SK-N-SH treated with all-trans-retinoic acid at 6 μM for 48 hours (cell line): Measurements from ENCODE around the gene BPIFA2.
"Not testable (repeated sequence)": the region's sequence is repeated elsewhere in the genome, so short reads cannot be mapped to it uniquely, and the experiment has no call there.

Experiments
- ATAC-seq: fragments of 200-7000 bp; cut with Tn5 transposase; 3 replicates; pipeline ENCODE4 v1.9.1; 2020; ENCODE audit warnings: mild to moderate bottlenecking, moderate library complexity
- ARNTL ChIP-seq: fragments of 450-650 bp; formaldehyde crosslinking; IDR thresholded peaks from 2 replicates; pipeline ENCODE4 v1.5.0; 2020; ENCODE audit warnings: low read depth, mild to moderate bottlenecking, moderate library complexity, borderline replicate concordance
- BACH2 ChIP-seq: fragments of 250-450 bp; sonication (Bioruptor Pico); IDR thresholded peaks from 2 replicates; pipeline ENCODE4 v1.9.0; 2021; ENCODE audit warnings: mild to moderate bottlenecking, borderline replicate concordance
- CSDC2 ChIP-seq: fragments of 250-450 bp; sonication (Bioruptor Pico); IDR thresholded peaks from 2 replicates; pipeline ENCODE4 v1.5.0; 2020; ENCODE audit warnings: mild to moderate bottlenecking, moderate library complexity
- ESRRG ChIP-seq: fragments of 250-450 bp; sonication (Bioruptor Pico); IDR thresholded peaks from 2 replicates; pipeline ENCODE4 v1.6.1; 2021; ENCODE audit warnings: mild to moderate bottlenecking
- GLIS3 ChIP-seq: fragments of 250-450 bp; sonication (Bioruptor Pico); IDR thresholded peaks from 2 replicates; pipeline ENCODE4 v1.5.0; 2020; ENCODE audit warnings: mild to moderate bottlenecking, moderate library complexity
- ISL1 ChIP-seq: fragments of 250-450 bp; sonication (Bioruptor Pico); IDR thresholded peaks from 2 replicates; pipeline ENCODE4 v2.1.2; 2022; ENCODE audit warnings: mild to moderate bottlenecking, moderate library complexity
- PPARA ChIP-seq: fragments of 250-450 bp; sonication (Bioruptor Pico); IDR thresholded peaks from 2 replicates; pipeline ENCODE4 v1.5.0; 2020; ENCODE audit warnings: mild to moderate bottlenecking, borderline replicate concordance
- RARB ChIP-seq: fragments of 250-450 bp; sonication (Bioruptor Pico); IDR thresholded peaks from 2 replicates; pipeline ENCODE4 v1.8.0; 2021; ENCODE audit warnings: mild to moderate bottlenecking, moderate library complexity
- SNAI2 ChIP-seq: fragments of 250-450 bp; sonication (Bioruptor Pico); IDR thresholded peaks from 2 replicates; pipeline ENCODE4 v1.5.0; 2020; ENCODE audit warnings: mild to moderate bottlenecking, moderate library complexity
- TOX ChIP-seq: fragments of 250-450 bp; sonication (Bioruptor Pico); IDR thresholded peaks from 2 replicates; pipeline ENCODE4 v1.8.0; 2021; ENCODE audit warnings: mild to moderate bottlenecking, moderate library complexity, borderline replicate concordance
- TSHZ2 ChIP-seq: fragments of 250-450 bp; sonication (Bioruptor Pico); IDR thresholded peaks from 2 replicates; pipeline ENCODE4 v1.5.0; 2020; ENCODE audit warnings: mild to moderate bottlenecking, moderate library complexity
- ZC3H10 ChIP-seq: fragments of 250-450 bp; sonication (Bioruptor Pico); IDR thresholded peaks from 2 replicates; pipeline ENCODE4 v1.5.1; 2021; ENCODE audit warnings: mild to moderate bottlenecking, moderate library complexity
- ZFP3 ChIP-seq: fragments of 250-450 bp; sonication (Bioruptor Pico); IDR thresholded peaks from 2 replicates; pipeline ENCODE4 v1.5.0; 2020; ENCODE audit warnings: mild to moderate bottlenecking, moderate library complexity
- ZFP30 ChIP-seq: fragments of 450-650 bp; formaldehyde crosslinking; IDR thresholded peaks from 2 replicates; pipeline ENCODE4 v1.5.0; 2022; ENCODE audit warnings: mild to moderate bottlenecking, moderate library complexity
- ZNF565 ChIP-seq: fragments of 450-650 bp; formaldehyde crosslinking; conservative IDR thresholded peaks from 2 replicates; pipeline ENCODE4 v1.5.0; 2020; ENCODE audit warnings: low read depth, mild to moderate bottlenecking, moderate library complexity
- ZNF70 ChIP-seq: fragments of 450-650 bp; formaldehyde crosslinking; IDR thresholded peaks from 2 replicates; pipeline ENCODE4 v1.5.0; 2020; ENCODE audit warnings: mild to moderate bottlenecking, moderate library complexity
- TF ChIP-seq, protein P1 (sequence below): fragments of 250-450 bp; sonication (Bioruptor Pico); IDR thresholded peaks from 2 replicates; pipeline ENCODE4 v1.5.1; 2021; ENCODE audit warnings: mild to moderate bottlenecking, moderate library complexity
- TF ChIP-seq, protein P2 (sequence below): fragments of 250-450 bp; sonication (Bioruptor Pico); IDR thresholded peaks from 2 replicates; pipeline ENCODE4 v1.5.1; 2020; ENCODE audit warnings: low read depth, mild to moderate bottlenecking, moderate library complexity

Gene BPIFA2

DNA sequence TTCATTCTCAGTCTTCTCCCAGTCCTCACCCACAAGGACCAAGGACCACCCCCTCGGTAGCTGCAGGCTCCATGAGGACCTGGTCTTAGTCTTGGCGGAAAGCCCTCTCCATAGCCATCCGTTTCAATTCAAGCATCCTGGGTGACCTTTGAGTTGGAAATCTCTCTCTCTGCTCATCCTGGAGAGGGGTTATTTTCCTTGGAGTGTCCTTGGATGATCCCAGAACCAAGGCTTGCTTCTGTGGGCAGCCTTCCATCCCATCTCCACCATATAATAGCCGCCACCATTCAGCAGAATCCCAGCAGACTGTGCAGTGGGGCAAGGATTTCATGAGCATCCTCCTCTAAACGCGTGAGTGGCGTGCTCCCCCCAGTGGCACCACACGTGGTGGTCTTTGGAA, at the start of gene BPIFA2:
Gene BPIFA2, plus strand, starts transcription at position 301 of the 400 bp plus-strand sequence. CDS start 987 bp downstream, outside the sequence.
- no peak for ATAC-seq
- TF ChIP-seq BACH2 (CRISPR knock-in tag) (no peak), CSDC2 (CRISPR knock-in tag) (no peak), RARB (CRISPR knock-in tag) (no peak), ZNF70 (no peak), ISL1 (no peak), ZFP30 (CRISPR knock-in tag) (no peak), ARNTL (CRISPR knock-in tag) (no peak)
- TF ChIP-seq, protein P1, sequence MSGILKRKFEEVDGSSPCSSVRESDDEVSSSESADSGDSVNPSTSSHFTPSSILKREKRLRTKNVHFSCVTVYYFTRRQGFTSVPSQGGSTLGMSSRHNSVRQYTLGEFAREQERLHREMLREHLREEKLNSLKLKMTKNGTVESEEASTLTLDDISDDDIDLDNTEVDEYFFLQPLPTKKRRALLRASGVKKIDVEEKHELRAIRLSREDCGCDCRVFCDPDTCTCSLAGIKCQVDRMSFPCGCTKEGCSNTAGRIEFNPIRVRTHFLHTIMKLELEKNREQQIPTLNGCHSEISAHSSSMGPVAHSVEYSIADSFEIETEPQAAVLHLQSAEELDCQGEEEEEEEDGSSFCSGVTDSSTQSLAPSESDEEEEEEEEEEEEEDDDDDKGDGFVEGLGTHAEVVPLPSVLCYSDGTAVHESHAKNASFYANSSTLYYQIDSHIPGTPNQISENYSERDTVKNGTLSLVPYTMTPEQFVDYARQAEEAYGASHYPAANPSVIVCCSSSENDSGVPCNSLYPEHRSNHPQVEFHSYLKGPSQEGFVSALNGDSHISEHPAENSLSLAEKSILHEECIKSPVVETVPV (CRISPR knock-in tag), result no peak

DNA sequence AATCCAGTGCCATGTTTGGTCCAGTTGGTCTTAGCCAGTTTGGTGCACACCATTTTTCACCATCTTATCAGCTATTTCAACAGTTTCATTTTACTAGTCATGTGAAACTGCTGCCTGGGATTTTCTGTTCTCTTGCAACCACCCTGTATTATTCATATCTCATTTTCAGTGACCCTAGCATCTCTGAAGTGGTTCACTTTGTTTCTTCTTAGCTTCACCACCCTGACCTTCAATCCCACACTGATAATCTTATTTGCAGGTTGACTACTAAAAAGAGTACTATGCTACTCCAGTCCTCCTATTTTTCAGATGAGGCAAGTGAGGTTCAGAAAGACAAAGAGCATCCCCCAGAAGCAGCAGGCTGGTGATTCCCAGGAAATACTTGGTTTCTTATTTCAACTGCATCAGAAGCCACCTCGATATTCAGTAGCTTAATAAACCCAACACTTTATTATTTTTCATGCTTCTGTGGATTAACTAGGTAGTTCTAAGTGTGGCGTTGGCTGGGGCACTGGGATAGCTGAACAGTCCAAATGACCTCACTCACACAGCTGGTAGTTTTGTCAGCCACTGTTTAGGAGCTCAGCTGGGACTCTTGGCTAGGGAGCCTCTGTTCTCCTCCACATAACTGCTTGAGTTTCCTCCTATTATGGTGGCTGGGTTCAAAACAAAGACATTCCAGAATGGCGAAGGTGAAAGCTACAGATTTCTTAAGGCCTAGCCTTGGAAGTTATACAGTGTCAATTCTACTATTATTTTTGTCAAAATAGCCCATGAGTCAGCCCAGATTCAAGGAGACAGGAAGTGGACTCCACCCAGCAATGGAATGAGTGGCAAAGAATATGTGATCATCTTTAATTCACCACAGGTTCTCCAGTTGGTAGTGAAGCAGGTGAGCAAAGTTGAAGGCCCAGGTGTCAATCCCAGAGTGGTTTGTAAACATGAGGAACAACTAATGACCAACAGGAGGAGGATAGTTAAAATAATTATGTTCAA, 47.9 kb upstream of the BPIFA2 start:
- TF ChIP-seq ZNF565 (CRISPR knock-in tag), result no peak
- TF ChIP-seq GLIS3, result no peak
- TF ChIP-seq CSDC2 (CRISPR knock-in tag), result no peak
- TF ChIP-seq ZC3H10 (CRISPR knock-in tag), result no peak
- TF ChIP-seq TOX (CRISPR knock-in tag), result no peak
- TF ChIP-seq TSHZ2, result no peak
- TF ChIP-seq, protein P1 (CRISPR knock-in tag), result no peak
- TF ChIP-seq ZFP30 (CRISPR knock-in tag), result no peak
- TF ChIP-seq ISL1, result no peak
- no peak for TF ChIP-seq PPARA
- TF ChIP-seq, protein P2, sequence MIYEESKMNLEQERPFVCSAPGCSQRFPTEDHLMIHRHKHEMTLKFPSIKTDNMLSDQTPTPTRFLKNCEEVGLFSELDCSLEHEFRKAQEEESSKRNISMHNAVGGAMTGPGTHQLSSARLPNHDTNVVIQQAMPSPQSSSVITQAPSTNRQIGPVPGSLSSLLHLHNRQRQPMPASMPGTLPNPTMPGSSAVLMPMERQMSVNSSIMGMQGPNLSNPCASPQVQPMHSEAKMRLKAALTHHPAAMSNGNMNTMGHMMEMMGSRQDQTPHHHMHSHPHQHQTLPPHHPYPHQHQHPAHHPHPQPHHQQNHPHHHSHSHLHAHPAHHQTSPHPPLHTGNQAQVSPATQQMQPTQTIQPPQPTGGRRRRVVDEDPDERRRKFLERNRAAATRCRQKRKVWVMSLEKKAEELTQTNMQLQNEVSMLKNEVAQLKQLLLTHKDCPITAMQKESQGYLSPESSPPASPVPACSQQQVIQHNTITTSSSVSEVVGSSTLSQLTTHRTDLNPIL (CRISPR knock-in tag), result no peak
- TF ChIP-seq ARNTL (CRISPR knock-in tag), result no peak
- no peak for ATAC-seq

GRCh38 chr20:33120934-33121333, 47.0 kb upstream of the BPIFA2 start:
- no peak for TF ChIP-seq ZFP3 (CRISPR knock-in tag)
- ATAC-seq, result no peak

DNA sequence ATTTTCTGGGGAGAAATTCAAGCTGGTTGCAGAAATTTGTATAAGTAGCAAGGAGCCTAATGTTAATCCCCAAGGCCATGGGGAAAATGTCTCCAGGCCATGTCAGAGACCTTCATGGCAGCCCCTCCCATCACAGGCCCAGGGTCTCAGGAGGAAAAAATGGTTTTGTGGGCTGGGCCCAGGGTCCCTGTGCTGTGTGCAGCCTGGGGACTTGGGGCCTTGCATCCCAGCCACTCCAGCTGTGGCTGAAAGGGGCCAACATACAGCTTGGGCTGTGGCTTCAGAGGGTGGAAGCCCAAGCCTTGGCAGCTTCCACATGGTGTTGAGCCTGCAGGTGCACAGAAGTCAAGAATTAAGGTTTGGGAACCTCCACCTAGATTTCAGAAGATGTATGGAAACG, 45.7 kb upstream of the BPIFA2 start:
- not testable (repeated sequence) for ATAC-seq

GRCh38 chr20:33124261-33124660, 43.7 kb upstream of the BPIFA2 start:
- no peak for ATAC-seq
- no peak for TF ChIP-seq SNAI2 (CRISPR knock-in tag)
- TF ChIP-seq, all 23 proteins: peak for 0

DNA sequence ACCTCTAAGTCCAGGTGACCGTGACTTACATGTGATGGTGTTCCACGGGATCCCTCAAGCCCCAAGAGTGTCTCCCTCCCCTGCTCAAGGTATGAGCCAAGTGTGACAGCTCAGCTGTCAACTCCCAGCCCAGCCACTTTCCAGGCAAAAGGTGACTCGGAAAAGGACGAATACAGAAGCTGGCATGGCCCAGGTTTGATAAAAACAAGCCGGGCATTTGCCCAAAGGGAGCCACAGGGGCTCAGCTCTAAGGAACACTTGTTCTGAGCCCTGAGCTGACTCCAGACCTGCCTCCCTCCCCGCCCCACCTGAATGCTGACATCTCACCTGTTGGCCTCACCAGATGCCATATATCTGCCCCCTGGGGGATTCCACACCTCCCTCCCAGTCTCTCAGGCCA, 43.0 kb upstream of the BPIFA2 start:
- no peak for ATAC-seq
- no peak for TF ChIP-seq TOX (CRISPR knock-in tag)
- no peak for TF ChIP-seq ARNTL (CRISPR knock-in tag)
- TF ChIP-seq TSHZ2, result no peak
- TF ChIP-seq ESRRG (CRISPR knock-in tag), result no peak
- no peak for TF ChIP-seq BACH2 (CRISPR knock-in tag)
- no peak for TF ChIP-seq SNAI2 (CRISPR knock-in tag)
- TF ChIP-seq RARB (CRISPR knock-in tag), result no peak
- TF ChIP-seq, protein P1 (CRISPR knock-in tag), result no peak
- no peak for TF ChIP-seq ZFP30 (CRISPR knock-in tag)
- TF ChIP-seq ZNF565 (CRISPR knock-in tag), result no peak
- TF ChIP-seq CSDC2 (CRISPR knock-in tag), result no peak
- TF ChIP-seq ZNF70, result no peak
